ENCODE measurements around the gene OBP2A. TPM values are rescaled to one million over a fixed set of nuclear protein-coding genes. Genes with fewer than 3 reads are reported as not detected.

Gene OBP2A
- not detected in 2 replicates for total RNA-seq

GRCh38 chr9:135545646-135546176, at the start of gene OBP2A:
Gene OBP2A (plus strand): TSS chr9:135546126. CDS start chr9:135546181, 55 bp downstream.

GRCh38 chr9:135500525-135501260, 45.2 kb upstream of the OBP2A start, which contains the start of gene MRPS2:
Gene MRPS2 (plus strand): TSS chr9:135500682. CDS start chr9:135500711, 29 bp downstream.

GRCh38 chr9:135520916-135521607, 24.9 kb upstream of the OBP2A start, which contains the start of gene LCN1:
Gene LCN1 (plus strand): TSS chr9:135521440. CDS start chr9:135521498, 58 bp downstream.

GRCh38 chr9:135561391-135562234, 15.7 kb downstream of the OBP2A start, which contains the start of gene PAEP:
Gene PAEP (plus strand): TSS chr9:135561756.

Other genes with a start within 250 kb of the OBP2A start
- 8.9 and 11.0 TPM in 2 replicates for gene PPP1R26, start 66.3 kb upstream of the OBP2A start, total RNA-seq
- 64.3 and 69.1 TPM in 2 replicates for gene MRPS2, start 45.4 kb upstream of the OBP2A start, total RNA-seq
- gene LCN1, start 24.7 kb upstream of the OBP2A start, total RNA-seq: not detected in 2 replicates
- not detected in 2 replicates for gene PAEP, start 15.6 kb downstream of the OBP2A start, total RNA-seq
- gene GLT6D1, start 93.4 kb downstream of the OBP2A start, total RNA-seq: not detected in 2 replicates
- not detected in 2 replicates for gene LCN9, start 117.2 kb downstream of the OBP2A start, total RNA-seq
- not detected in 2 replicates for gene SOHLH1, start 153.4 kb downstream of the OBP2A start, total RNA-seq
- not detected in 2 replicates for gene KCNT1, start 156.1 kb downstream of the OBP2A start, total RNA-seq

All from myometrial cell (primary cell).